HT-29 (cell line): Measurements from ENCODE around the gene IL17REL. TPM values are rescaled to one million over a fixed set of nuclear protein-coding genes. Genes with fewer than 3 reads are reported as not detected.
A peak's percentile ranks its signal among the peaks of the same experiment; 100 is the strongest.
"Not testable (repeated sequence)": the region's sequence is repeated elsewhere in the genome, so short reads cannot be mapped to it uniquely, and the experiment has no call there.

Experiments
- DNase-seq: peaks from one replicate; pipeline ENCODE4 v3.0.0-alpha.2; 2015; ENCODE audit warnings: low spot score
- total RNA-seq: library from RNA; depleted of rRNA; stranded (reverse); fragments of >200 nt; shearing (Covaris generic); gene quantifications from 2 replicates; pipeline ENCODE4 v1.2.3, GENCODE V29; 2014

Gene IL17REL
- total RNA-seq, 1 experiment from 2014 or later, result 0.03 TPM

DNA sequence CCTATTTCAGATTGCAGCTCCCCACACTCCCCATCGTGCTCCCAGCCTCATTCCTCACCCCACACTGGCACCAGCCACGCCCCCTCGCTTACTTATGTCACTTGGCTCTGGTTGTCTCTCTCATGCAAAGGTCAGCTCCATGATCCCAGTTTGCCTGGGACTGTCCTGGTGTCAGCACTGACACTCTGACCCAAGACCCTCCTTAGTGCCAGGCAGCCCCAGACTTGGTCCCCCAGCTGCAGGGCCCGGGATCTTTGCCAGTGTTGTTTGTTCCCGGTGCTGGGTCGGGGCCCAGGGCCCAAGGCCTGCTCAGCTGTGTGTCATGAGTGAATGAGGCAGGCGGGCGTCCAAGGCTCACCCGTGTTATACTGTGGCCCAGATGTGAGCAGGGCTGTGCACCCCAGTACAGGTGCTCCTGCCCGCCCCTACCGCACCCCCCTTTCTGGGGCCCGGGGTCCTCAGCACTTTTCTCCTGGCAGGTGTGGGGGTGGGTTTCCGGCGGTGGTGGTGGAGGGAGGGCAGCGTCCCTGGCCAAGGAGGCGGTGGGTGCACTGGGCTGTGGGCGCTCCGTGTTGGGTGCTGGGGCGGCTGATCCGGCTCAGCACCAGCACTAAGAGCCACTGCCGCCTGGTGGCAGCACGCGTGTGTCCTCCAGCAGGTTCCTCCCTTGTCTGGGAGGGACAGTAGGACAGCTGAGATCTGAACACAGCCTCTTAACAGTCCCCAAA is 19.5 kb downstream of the IL17REL start:
- DNase-seq, result peak; percentile 54

DNA sequence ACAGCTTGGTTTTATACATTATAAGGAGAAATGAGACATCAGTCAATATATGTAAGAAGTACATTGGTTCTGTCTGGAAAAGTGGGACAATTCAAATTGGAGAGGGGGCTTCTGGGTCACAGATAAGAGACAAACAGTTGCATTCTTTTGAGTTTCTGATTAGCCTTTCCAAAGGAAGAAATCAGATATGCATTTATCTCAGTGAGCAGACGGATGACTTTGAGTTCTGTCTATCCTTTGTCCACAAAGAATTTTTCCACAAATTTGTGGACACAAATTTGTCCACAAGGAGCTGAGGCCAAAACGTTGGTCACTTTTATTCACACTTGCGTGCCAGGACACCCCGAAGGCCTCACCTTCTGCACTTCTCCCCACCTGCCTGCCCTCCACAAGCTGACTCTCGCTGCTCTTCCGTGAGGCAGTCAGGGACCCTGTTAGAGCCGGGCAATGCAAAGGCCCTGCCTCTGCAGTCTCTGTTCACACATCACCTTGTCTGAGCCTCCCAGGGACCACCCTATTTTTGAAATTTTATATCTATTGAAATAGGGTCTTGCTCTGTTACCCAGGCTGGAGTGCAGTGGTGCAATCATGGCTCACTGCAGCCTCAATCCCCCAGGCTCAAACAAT is 20.5 kb downstream of the IL17REL start:
- DNase-seq, result no peak

DNA sequence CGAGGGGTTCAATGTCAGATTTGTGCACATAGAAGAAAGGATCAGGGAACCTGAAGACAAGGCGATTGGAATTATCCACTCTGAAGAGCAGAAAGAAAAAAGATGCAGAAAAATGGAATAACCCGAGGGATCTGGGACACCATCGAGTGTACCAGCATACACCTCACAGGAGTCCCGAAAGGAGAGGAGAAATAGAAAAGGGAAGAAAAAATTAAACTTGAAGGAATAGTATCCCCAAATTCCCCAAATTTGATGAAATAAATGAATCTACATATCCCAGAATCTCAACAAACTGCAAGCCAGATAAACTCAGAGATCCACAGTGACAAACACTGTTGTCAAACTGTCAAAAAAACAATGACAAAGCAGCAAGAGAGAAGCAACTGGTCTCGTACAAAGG is 21.4 kb downstream of the IL17REL start:
- DNase-seq, result no peak

DNA sequence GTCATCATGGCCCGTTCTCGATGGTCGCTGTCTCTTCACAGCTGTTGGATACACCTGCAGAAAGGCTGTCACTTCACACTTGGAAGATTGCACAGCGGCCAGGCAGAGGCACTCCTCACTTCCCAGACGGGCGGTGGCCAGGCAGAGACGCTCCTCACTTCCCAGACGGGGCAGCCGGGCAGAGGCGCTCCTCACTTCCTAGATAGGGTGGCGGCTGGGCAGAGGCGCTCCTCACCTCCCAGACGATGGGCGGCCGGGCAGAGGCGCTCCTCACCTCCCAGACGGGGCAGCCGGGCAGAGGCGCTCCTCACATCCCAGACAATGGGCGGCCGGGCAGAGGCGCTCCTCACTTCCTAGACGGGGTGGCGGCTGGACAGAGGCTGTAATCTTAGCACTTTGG is 22.7 kb downstream of the IL17REL start:
- not testable (repeated sequence) for DNase-seq

DNA sequence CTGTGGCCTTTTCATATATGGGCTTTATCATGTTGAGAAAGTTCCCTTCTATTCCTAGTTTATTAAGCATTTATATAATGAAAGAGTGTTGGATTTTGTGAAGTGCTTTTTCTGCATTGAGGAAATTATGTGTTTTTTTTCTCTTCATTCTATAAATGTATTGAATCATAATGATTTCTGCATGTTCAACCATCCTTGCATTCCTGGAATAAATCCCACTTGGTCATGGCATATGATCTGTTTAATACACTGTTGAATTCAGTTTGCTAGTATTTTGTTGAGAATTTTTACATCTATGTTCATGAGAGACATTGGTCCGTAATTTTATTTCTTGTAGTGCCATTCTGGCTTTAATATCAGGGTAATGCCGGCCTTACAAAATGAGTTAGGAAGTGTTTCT is 26.2 kb downstream of the IL17REL start:
- no peak for DNase-seq

DNA sequence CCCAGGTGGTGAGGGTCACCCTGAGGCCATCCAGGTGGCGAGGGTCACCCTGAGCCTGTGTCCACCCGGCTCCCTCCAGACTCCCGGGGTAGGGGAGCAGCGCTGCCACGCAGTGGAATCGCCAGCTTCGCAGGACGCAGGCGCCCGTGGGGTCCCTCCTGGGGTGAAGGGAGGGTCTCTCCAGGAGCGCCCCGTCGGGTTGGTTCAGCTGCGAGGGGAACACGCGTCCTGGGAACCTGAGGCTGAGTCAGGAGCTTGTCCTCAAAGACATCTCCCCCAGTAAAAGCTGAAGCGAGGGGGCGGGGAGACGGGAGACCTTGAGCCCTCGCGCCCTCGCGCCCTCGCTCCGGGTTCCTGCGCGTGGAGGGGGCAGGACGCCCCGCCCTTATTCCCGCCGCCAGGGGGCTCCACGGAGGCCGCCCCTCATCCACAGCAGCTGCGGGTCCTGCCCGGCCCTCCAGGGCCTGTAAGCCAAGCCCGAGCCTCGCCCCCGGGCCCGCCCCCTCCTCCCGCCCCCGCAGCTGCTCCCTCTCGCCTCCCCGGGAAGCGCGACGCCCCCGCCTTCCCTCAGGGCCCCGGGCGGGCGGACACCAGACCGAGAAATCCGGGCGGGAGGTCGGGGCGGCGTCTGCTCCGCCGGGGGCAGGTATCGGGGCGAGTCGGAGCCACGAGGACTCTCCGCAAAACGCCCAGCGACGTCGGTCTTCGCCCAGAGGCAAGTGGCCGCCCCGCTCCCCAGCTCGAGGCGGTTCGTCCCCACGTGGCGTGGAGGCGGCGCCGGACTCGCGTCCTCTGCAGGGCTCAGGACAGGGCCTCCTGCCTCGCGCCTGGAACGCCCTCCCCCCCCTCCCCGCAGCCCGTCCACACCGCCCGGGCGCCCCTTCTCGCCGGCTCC is 29.2 kb downstream of the IL17REL start:
- DNase-seq, result no peak

DNA sequence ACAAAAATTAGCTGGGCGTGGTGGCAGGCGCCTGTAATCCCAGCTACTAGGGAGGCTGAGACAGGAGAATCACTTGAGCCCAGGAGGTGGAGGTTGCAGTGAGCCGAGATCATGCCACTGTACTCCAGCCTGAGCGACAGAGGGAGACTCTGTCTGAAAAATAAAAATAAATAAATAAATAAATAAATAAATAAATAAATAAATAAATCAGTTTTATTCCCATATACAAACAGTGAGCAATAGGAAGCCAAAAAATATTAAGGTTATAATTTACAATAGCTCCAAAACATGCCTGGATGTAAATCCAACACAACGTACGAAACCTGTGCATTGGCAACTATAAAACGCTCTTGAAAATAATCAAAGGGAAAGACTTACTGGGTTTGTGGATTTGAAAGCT is 30.8 kb downstream of the IL17REL start:
- not testable (repeated sequence) for DNase-seq

DNA sequence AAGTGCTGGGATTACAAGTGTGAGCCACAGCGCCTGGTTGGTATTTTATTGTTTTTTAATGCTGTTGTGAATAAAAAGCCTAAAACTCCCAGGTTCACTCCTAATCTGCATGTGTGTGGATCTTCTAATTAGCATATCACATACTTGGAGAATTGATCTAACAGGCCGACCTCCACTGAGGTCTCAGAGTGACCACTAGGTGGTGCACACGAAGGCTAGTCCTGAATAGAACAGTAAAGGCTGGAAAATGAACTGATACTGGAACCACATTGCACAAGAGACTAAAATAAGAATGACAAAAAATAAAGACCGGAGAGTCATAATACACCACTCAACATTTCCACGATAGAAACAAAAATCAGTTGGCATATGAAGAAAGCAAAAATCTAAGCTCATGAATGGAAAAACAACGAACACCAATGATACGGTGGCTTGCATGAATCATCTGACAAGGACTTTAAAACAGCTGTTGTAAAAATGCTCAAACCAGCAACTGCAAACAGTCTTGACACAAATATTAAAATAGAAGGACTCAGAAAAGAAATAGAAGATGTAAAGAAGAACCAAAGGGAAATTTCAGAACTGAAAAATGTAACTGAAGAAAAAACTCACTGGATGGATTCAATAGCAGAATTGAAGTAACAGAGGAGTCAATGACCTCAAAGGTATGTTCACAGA is 32.8 kb downstream of the IL17REL start:
- DNase-seq, result peak; percentile 69

DNA sequence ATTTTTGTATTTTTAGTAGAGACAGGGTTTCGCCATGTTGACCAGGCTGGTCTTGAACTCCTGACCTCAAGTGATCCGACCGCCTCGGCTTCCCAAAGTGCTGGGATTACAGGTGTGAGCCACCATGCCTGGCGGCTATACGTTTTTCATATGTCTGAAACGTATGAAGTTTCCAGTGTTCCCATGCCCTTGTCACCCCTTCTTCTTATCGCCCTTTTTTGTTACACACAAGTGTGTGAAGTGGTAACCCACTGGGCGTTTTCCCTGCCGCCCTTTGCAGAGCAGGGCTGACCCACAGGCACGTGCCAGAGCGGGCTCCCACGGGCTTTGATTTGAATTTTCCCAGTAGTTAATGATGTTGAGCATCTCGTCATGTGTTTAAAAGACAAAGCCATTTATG is 35.0 kb downstream of the IL17REL start:
- no peak for DNase-seq

DNA sequence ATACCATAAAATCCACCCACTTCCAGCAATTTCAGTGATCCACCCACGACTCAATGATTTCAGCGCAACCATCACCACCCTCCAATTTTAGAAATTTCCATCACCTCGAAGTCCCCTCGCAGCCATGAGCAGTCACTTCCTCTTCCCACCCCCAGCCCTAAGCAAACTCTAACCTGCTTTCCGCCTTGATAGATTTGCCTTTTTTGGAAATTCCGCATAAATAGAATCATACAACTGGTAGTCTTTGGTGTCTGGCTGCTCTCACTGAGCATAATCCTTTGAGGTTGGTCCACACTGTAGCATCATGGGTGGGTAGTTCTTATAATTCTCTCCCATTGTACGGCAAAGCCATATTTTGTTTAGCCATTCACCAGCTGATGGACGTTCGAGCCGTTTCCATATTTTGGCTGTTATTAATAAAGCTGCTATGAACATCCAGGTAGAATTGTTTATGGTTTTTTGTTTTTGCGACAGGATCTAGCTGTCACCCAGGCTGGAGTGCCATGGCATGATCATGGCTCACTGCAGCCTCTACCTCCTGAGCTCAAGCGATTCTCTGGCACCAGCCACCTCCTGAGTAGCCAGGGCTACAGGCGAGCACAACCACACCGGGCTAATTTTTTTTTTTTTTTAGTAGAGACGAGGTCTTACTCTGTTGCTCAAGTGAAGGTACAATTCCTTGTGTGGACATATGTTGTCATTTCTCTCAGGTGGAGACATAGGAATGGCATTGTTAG is 36.0 kb downstream of the IL17REL start:
- no peak for DNase-seq

DNA sequence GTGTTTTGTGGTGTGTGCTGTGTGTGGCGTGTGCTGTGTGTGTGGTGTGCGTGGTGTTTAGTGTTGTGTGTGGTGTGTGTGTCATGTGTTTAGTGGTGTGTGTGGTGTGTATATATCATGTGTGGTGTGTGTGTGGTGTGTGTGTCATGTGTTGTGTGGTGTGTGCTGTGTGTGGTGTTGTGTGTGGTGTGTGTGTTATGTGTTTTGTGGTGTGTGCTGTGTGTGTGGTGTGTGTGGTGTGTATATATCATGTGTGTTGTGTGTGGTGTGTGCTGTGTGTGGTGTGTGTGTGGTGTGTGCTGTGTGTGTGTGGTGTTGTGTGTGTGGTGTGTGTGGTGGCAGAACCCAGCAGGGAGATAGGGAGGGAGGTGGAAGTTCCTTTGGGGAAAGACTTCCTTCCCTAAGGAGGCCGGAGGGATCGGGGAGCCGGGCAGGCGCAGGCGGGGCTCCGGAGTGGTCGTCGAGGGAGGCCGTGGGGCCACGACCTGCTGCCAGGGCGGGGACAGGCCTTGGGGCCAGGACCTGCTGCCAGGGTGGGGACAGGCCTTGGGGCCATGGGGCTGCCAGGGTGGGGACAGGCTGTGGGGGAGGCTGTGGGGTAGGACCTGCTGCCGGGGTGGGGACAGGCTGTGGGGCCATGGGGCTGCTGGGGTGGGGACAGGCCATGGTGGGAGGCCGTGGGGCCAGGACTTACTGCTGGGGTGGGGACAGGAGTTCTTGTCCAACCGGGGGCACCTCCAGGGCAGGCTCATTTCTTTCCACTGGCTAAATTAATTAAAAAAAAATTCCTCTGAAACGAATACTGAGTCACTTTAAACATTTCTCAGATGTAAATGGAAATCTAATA is 36.8 kb downstream of the IL17REL start:
- DNase-seq, result no peak

DNA sequence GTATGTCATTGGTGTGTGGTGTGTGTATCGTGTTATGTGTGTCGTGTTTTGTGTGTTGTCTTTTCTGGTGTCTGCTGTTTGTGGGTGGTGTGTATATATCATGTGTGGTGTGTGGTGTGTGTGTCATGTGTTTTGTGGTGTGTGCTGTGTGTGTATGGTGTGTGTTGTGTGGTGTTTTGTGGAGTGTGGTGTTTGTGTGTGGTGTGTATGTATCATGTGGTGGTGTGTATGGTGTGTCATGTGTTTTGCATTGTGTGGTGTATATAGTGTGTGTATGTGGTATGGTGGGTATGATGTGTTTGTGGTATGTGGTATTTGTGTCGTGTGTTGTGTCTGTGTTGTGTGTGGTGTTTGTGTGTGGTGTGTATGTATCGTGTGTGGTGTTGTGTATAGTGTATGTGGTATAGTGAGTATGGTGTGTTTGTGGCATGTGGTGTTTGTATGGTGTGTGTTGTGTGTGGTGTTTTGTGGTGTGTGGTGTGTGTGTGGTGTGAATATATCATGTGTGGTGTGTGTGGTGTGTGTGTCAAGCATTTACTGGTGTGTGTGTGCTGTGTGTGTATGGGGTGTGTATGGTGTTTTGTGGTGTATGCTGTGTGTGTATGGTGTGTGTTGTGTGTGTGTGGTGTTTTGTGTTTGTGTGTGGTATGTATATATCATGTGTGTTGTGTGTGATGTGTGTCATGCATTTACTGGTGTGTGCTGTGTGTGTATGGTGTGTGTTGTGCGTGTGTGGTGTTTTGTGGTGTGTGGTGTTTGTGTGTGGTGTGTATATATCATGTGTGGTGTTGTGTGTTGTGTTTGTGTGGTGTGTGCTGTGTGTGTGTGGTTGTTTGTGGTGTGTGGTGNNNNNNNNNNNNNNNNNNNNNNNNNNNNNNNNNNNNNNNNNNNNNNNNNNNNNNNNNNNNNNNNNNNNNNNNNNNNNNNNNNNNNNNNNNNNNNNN is 39.3 kb downstream of the IL17REL start:
- DNase-seq, result no peak

DNA sequence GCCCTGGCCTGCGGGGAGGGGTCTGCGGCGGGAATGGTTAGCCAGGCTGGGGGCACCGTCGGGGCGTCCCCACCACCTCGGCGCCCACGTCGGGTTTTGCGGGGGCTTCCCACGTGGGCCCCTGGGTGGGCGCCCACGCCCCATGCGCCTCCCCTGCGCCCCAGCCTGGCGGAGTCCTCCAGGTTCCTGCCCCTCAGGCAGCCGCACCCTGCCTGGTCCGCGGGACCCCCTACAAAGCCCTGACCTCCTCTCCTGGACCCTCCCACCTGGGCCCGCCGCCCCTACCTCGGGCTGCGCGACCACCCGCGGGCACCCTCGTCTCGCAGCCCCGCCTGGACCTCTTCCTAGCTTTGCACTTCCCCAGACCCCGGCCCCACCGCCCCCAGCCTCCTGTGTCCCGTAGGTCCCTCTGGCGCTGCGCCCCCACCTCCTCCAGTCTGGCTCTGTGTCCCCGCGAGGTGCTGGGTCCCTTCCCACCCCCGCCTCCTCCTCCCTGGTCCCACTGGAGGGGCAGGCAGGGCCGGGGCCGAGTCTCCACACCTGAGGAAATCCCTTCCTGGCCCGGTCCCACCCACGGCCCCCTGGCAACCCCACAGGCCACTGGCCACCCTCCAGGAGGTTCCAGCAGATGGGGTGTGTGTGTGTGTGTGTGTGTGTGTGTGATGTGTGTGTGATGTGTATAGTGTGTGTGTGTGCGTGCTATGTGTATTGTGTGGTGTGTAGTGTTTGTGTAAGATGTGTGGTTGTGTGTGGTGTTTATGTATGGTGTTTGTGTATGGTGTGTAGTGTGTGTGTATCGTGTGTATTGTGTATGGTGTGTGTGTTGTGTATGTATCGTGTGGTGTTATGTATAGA is 40.2 kb downstream of the IL17REL start:
- no peak for DNase-seq

DNA sequence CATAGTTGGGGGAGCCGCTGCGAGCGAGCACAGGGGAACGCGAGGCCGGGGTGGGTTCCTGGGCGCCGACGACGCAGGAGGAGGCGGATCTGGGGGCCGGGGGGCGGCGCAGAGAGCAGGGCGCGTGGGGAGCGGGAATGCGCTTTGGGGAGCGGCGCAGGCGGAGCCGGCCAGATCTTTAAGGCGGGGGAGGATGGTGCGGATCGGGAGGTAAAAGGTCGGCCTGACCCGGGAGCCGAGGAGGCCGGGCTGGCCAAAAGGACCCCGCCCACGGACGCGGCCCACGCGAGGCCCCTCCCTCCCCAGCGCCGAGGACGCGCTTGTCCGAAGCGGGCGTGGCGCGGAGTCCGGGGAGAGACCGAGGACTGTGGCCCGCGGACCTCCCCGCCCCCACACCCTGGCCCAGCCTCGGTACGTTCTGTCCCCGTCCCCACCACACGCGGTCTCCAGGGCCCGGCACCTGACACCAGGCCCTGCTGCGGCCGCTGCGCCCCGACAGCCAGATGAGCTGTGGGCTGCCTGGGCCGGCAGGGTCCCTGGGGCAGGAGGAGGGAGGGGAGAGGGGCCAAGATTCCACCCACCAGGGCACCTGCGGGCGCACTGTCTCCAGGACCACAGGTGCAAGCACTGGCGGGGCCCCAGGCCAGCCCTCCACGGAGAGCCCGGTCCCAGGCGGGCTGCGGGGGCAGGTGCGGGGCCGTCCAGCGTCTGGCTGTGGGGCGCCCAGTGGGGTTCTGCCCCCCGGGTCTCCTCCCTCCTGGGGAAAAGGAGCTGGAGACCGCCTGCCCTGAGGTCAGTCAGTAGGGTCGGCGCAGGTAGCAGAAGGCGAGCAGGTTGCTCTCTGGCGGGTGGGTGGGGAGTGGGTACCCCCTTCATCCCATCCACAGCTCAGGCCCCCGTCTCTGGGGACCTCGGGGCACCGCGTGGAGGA is 41.1 kb downstream of the IL17REL start:
- peak; percentile 72 for DNase-seq

DNA sequence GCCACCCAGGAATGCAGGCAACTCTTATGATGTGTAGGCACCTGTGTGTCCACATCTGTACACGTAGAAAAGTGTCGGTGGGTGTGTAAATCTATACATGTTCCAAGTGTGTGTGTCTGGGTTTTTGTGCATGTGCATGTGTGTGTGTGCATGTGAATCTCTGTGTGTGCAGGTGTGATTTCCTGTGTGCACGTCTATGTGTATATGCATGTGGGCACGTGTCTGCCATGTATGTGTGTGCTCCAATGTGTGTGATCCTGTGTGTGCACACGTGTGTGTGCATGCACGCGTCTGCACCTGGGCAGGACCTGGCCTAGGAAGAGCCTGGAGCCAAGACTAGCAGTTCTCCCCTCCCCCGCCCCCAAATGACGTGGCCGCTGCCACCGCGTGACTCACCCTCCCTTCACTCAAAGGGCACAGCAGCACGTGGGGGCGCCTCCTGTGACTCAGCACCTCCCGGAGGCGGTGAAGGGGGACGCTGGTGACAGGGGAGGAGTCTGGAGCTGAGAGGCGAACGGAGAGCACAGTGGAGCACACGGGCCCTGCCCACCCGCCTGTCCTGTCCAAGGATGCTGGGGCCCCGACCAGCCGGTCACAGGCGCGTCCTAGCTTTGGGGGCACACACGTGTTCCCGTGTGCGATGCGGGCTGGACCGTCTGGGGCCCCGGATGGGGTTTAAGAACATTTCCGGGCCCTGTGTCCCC is 41.9 kb downstream of the IL17REL start:
- peak; percentile 91 for DNase-seq
